Measurements from ENCODE around the gene WWOX. TPM values are rescaled to one million over a fixed set of nuclear protein-coding genes. Genes with fewer than 3 reads are reported as not detected.

The WWOX gene
- total RNA-seq, 1 experiment from 2014 or later, result 15.6 TPM

DNA sequence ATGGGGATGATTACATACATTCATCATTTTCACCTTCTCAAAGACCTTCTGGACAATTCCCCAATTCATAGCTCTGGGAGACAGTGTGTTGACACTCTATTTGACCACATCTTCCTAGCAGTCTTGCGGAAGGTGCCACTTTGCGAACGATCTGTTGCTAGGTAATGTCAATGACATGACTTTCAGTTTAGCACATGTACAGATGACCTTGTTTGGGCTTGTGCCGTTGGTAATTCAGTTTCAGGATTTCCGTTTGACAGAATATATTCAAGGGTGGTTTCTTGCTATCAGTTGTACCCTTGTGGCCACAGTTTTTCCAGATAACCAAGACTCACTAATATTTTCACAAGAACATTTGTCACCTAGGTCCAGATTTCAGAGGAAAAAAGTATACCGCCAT lies 478.2 kb downstream of the WWOX start:
- H3K18ac ChIP-seq (ENCODE audit: insufficient read length, low read depth, low read length), result no peak overlapping the region
- no peak overlapping the region for H3K4me3 Mint-ChIP-seq
- no peak overlapping the region for H2AK5ac ChIP-seq (ENCODE audit: insufficient read length, low read length)
- no peaks in the 10 kb centered on the region for H3K23me2 ChIP-seq (ENCODE audit: insufficient read length, low read depth, low read length, poor library complexity, severe bottlenecking)
- H2BK5ac ChIP-seq (ENCODE audit: insufficient read length, low read length), result no peak overlapping the region
- no peaks in the 10 kb centered on the region for H4K20me1 ChIP-seq (ENCODE audit: control insufficient read depth, insufficient read depth, insufficient read length)
- no CpG with 5 or more reads among the region's 6 CpGs for WGBS (ENCODE audit: extremely low coverage, insufficient read length, low lambda C conversion rate)
- DNase-seq, result no peak
- no peak overlapping the region for H3K27ac Mint-ChIP-seq
- no peak overlapping the region for H3K23ac ChIP-seq (ENCODE audit: insufficient read length, low read depth, low read length)
- H3K9me3 ChIP-seq (ENCODE audit: control insufficient read depth, low read depth, low read length), result no peaks in the 10 kb centered on the region
- peaks cover 3% of the 10 kb centered on the region in 2 experiments for H3K4me1 Mint-ChIP-seq
- TF ChIP-seq, protein P1, sequence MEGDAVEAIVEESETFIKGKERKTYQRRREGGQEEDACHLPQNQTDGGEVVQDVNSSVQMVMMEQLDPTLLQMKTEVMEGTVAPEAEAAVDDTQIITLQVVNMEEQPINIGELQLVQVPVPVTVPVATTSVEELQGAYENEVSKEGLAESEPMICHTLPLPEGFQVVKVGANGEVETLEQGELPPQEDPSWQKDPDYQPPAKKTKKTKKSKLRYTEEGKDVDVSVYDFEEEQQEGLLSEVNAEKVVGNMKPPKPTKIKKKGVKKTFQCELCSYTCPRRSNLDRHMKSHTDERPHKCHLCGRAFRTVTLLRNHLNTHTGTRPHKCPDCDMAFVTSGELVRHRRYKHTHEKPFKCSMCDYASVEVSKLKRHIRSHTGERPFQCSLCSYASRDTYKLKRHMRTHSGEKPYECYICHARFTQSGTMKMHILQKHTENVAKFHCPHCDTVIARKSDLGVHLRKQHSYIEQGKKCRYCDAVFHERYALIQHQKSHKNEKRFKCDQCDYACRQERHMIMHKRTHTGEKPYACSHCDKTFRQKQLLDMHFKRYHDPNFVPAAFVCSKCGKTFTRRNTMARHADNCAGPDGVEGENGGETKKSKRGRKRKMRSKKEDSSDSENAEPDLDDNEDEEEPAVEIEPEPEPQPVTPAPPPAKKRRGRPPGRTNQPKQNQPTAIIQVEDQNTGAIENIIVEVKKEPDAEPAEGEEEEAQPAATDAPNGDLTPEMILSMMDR (conservative IDR thresholded peaks at IDR 0.05), result no peak
- H3K14ac ChIP-seq (ENCODE audit: insufficient read depth, low read length), result no peak overlapping the region
- H3K27me3 Mint-ChIP-seq (ENCODE audit: low read depth), result no peaks in the 10 kb centered on the region
- no peak overlapping the region for H3K4me2 ChIP-seq (ENCODE audit: insufficient read depth, insufficient read length, low read length)
- no peak overlapping the region for H2AFZ ChIP-seq (ENCODE audit: low read length)
- no peak overlapping the region for H2BK20ac ChIP-seq (ENCODE audit: low read depth, low read length, poor library complexity, severe bottlenecking)
- H4K91ac ChIP-seq (ENCODE audit: insufficient read length, low read depth, low read length), result no peak overlapping the region
- no peaks in the 10 kb centered on the region for H3K27me3 ChIP-seq (ENCODE audit: insufficient read depth, low read length)
- H3K36me3 Mint-ChIP-seq (ENCODE audit: insufficient read depth in 1 of 3, low read depth in 3 of 3), result no peaks in the 10 kb centered on the region
- H4K5ac ChIP-seq (ENCODE audit: insufficient read length, low read depth, low read length), result no peak overlapping the region
- H3K9me3 Mint-ChIP-seq, result no peaks in the 10 kb centered on the region
- no peak overlapping the region for H3T11ph ChIP-seq (ENCODE audit: low read length)
- no peaks in the 10 kb centered on the region for H3K79me2 ChIP-seq (ENCODE audit: insufficient read depth, low read length)
- no peaks in the 10 kb centered on the region for H3K4me1 ChIP-seq (ENCODE audit: insufficient read depth, low read length)
- no peak overlapping the region for H3K9ac ChIP-seq (ENCODE audit: extremely low read depth, insufficient read length, low read length)
- H2BK120ac ChIP-seq (ENCODE audit: low read depth, low read length, poor library complexity, severe bottlenecking), result no peak overlapping the region
- no peaks in the 10 kb centered on the region for H3K79me1 ChIP-seq (ENCODE audit: insufficient read depth, low read depth, low read length, poor library complexity, severe bottlenecking)
- H4K8ac ChIP-seq (replicated peaks; ENCODE audit: insufficient read length, low read depth, low read length), result no peak overlapping the region
- no peak overlapping the region for H3K27ac ChIP-seq (ENCODE audit: insufficient read length, low read depth, low read length)
- H2BK12ac ChIP-seq (ENCODE audit: insufficient read length, low read depth, low read length), result no peak overlapping the region
- no peak overlapping the region for H3K4ac ChIP-seq (ENCODE audit: low read depth, low read length)
- no peak overlapping the region for H3K56ac ChIP-seq (ENCODE audit: insufficient read length, low read depth, low read length)
- no peak overlapping the region; the same call in 1 of the 2 replicates for H2BK15ac ChIP-seq (ENCODE audit: low read depth, low read length)
